ENCODE results near the gene SH3GL3.

DNA sequence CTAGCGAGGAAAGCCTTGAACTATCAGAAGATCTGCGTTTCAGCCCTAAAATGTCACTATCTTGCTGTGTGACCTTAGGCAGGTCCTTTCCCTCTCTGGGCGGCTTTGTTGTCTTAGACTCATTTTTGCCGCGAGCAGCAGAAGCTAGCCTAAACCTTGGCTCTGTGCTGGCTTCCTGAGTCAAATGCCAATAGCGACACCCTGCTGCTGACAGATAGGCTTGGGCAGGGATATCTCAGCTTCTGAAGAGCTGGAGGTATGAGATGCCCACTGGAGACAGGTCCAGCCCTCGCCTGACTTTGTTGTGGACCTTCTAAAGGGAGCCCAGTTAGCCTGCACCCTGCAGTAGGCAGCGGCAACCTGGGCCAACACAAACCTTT is 208.1 kb downstream of the SH3GL3 start:
- TF ChIP-seq, protein P1, sequence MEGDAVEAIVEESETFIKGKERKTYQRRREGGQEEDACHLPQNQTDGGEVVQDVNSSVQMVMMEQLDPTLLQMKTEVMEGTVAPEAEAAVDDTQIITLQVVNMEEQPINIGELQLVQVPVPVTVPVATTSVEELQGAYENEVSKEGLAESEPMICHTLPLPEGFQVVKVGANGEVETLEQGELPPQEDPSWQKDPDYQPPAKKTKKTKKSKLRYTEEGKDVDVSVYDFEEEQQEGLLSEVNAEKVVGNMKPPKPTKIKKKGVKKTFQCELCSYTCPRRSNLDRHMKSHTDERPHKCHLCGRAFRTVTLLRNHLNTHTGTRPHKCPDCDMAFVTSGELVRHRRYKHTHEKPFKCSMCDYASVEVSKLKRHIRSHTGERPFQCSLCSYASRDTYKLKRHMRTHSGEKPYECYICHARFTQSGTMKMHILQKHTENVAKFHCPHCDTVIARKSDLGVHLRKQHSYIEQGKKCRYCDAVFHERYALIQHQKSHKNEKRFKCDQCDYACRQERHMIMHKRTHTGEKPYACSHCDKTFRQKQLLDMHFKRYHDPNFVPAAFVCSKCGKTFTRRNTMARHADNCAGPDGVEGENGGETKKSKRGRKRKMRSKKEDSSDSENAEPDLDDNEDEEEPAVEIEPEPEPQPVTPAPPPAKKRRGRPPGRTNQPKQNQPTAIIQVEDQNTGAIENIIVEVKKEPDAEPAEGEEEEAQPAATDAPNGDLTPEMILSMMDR (IDR thresholded peaks at IDR 0.05): no peak
- no peak for TF ChIP-seq ZFX (IDR thresholded peaks at IDR 0.05; ENCODE audit: borderline replicate concordance)

Measured in 22Rv1 (cell line).